ENCODE results near the gene CD300LB. TPM values are rescaled to one million over a fixed set of nuclear protein-coding genes. Genes with fewer than 3 reads are reported as not detected.

Gene CD300LB
- total RNA-seq, 2 experiments from 2014 or later, result not detected

- peaks cover 17% of the 10 kb centered on the region for H3K9me3 ChIP-seq (ENCODE audit: low read length)
- H3K27ac ChIP-seq (ENCODE audit: low read depth, low read length, poor library complexity, severe bottlenecking), result peak overlapping the region; percentile 79
- ChIA-PET POLR2A (interaction anchor here (0.8 to 1.5 kb wide), 3 partner anchors 11 to 19 kb away, joined by 3 to 4 read pairs (median 3); no protein-coding TSS in a partner anchor), CTCF (ENCODE audit: unreplicated experiment) (interaction anchor here (1.3 kb wide), 1 partner anchor 35 kb away, joined by 3 read pairs; no protein-coding TSS in a partner anchor)
- no peaks in the 10 kb centered on the region for H3K9me2 ChIP-seq (ENCODE audit: insufficient read depth, low read length)
- H3K36me3 ChIP-seq (ENCODE audit: insufficient read depth, low read length), result peaks cover 22% of the 10 kb centered on the region
- H2AFZ ChIP-seq (ENCODE audit: low read length), result no peak overlapping the region
- TF ChIP-seq EZH2phosphoT487 (IDR thresholded peaks at IDR 0.05; ENCODE audit: borderline replicate concordance, low read depth, low read length) (no peak), CTCF (conservative IDR thresholded peaks at IDR 0.05; ENCODE audit: low read length) (no peak)
- H3K4me3 ChIP-seq (ENCODE audit: low read depth, low read length, poor library complexity, severe bottlenecking), result no peak overlapping the region
- peaks cover 5% of the 10 kb centered on the region; the same call in 1 of the 2 replicates for H3K79me2 ChIP-seq (ENCODE audit: insufficient read depth, low read depth, low read length)
- H3K4me1 ChIP-seq (ENCODE audit: insufficient read depth, low read length, poor library complexity, severe bottlenecking), result peaks cover 60% of the 10 kb centered on the region
- BruUV-seq (replicated peaks), result no TSS peak
- intact Hi-C loops (cut with micrococcal nuclease; ENCODE audit: unreplicated experiment), result no loop called here
- peak overlapping the region; percentile 73 for H3K4me2 ChIP-seq (ENCODE audit: low read length)
- no peaks in the 10 kb centered on the region for H4K20me1 ChIP-seq (ENCODE audit: insufficient read depth, low read length)
- no peak for DNase-seq (ENCODE audit: low spot score)
These were observed 58.4 kb downstream of the CD300LB start for GRCh38 chr17:74472890-74473289.

GRCh38 chr17:74471341-74471740 is 59.9 kb downstream of the CD300LB start:
- H2AFZ ChIP-seq (ENCODE audit: low read length), result no peak overlapping the region
- peaks cover 17% of the 10 kb centered on the region for H3K9me3 ChIP-seq (ENCODE audit: low read length)
- ChIA-PET POLR2A (interaction anchor here (0.6 to 1.2 kb wide), 2 partner anchors 12 to 16 kb away, joined by 3 to 4 read pairs; no protein-coding TSS in a partner anchor), CTCF (ENCODE audit: unreplicated experiment) (interaction anchor here (0.8 to 1.3 kb wide), 2 partner anchors 33 to 92 kb away, joined by 3 read pairs; no protein-coding TSS in a partner anchor)
- H3K4me2 ChIP-seq (ENCODE audit: low read length), result peak overlapping the region; percentile 2; the same call in 1 of the 2 replicates
- no peaks in the 10 kb centered on the region for H3K9me2 ChIP-seq (ENCODE audit: insufficient read depth, low read length)
- no peak overlapping the region for H3K4me3 ChIP-seq (ENCODE audit: low read depth, low read length, poor library complexity, severe bottlenecking)
- no peak overlapping the region for H3K27ac ChIP-seq (ENCODE audit: low read depth, low read length, poor library complexity, severe bottlenecking)
- H3K36me3 ChIP-seq (ENCODE audit: insufficient read depth, low read length), result peaks cover 19% of the 10 kb centered on the region
- TF ChIP-seq CTCF (conservative IDR thresholded peaks at IDR 0.05; ENCODE audit: low read length) (no peak), EZH2phosphoT487 (IDR thresholded peaks at IDR 0.05; ENCODE audit: borderline replicate concordance, low read depth, low read length) (no peak)
- intact Hi-C loops (cut with micrococcal nuclease; ENCODE audit: unreplicated experiment), result no loop called here
- peaks cover 5% of the 10 kb centered on the region; the same call in 1 of the 2 replicates for H3K79me2 ChIP-seq (ENCODE audit: insufficient read depth, low read depth, low read length)
- DNase-seq (ENCODE audit: low spot score), result no peak
- peaks cover 74% of the 10 kb centered on the region for H3K4me1 ChIP-seq (ENCODE audit: insufficient read depth, low read length, poor library complexity, severe bottlenecking)
- H4K20me1 ChIP-seq (ENCODE audit: insufficient read depth, low read length), result no peaks in the 10 kb centered on the region
- no TSS peak for BruUV-seq (replicated peaks)

Other genes starting within 250 kb of the CD300LB start
- gene KIF19, start 205.2 kb downstream of the CD300LB start, total RNA-seq (2014; rRNA removed; shearing (Covaris generic)), result not detected in 2 replicates
- gene KIF19, start 205.2 kb downstream of the CD300LB start, total RNA-seq (2022), result not detected in 2 replicates
- gene BTBD17, start 169.6 kb downstream of the CD300LB start, total RNA-seq (2014; rRNA removed; shearing (Covaris generic)), result not detected in 2 replicates
- gene BTBD17, start 169.6 kb downstream of the CD300LB start, total RNA-seq (2022), result not detected in 2 replicates
- not detected in 2 replicates for gene GPR142, start 164.0 kb downstream of the CD300LB start, total RNA-seq (2014; rRNA removed; shearing (Covaris generic))
- not detected in 2 replicates for gene GPR142, start 164.0 kb downstream of the CD300LB start, total RNA-seq (2022)
- 9.4 and 19.5 TPM in 2 replicates for gene GPRC5C, start 99.4 kb downstream of the CD300LB start, total RNA-seq (2014; rRNA removed; shearing (Covaris generic))
- gene GPRC5C, start 99.4 kb downstream of the CD300LB start, total RNA-seq (2022), result 1.1 and 2.0 TPM in 2 replicates
- gene CD300A, start 64.8 kb downstream of the CD300LB start, total RNA-seq (2014; rRNA removed; shearing (Covaris generic)), result 6.7 and 7.4 TPM in 2 replicates
- gene CD300A, start 64.8 kb downstream of the CD300LB start, total RNA-seq (2022), result 1.8 and 3.5 TPM in 2 replicates
- not detected in 2 replicates for gene CD300C, start 14.6 kb upstream of the CD300LB start, total RNA-seq (2014; rRNA removed; shearing (Covaris generic))
- not detected in 2 replicates for gene CD300C, start 14.6 kb upstream of the CD300LB start, total RNA-seq (2022)
- gene CD300H, start 36.0 kb upstream of the CD300LB start, total RNA-seq (2014; rRNA removed; shearing (Covaris generic)), result not detected in 2 replicates
- not detected in 2 replicates for gene CD300H, start 36.0 kb upstream of the CD300LB start, total RNA-seq (2022)
- not detected in 2 replicates for gene CD300LD, start 60.8 kb upstream of the CD300LB start, total RNA-seq (2014; rRNA removed; shearing (Covaris generic))
- not detected in 2 replicates for gene CD300LD, start 60.8 kb upstream of the CD300LB start, total RNA-seq (2022)
- not detected in 2 replicates for gene CD300E, start 92.3 kb upstream of the CD300LB start, total RNA-seq (2014; rRNA removed; shearing (Covaris generic))
- gene CD300E, start 92.3 kb upstream of the CD300LB start, total RNA-seq (2022), result not detected in 2 replicates
- gene CD300LF, start 181.4 kb upstream of the CD300LB start, total RNA-seq (2014; rRNA removed; shearing (Covaris generic)), result not detected in 2 replicates
- gene CD300LF, start 181.4 kb upstream of the CD300LB start, total RNA-seq (2022), result not detected in 2 replicates
- gene RAB37, start 205.8 kb upstream of the CD300LB start, total RNA-seq (2014; rRNA removed; shearing (Covaris generic)), result 2.8 and 6.3 TPM in 2 replicates
- 12.7 and 18.9 TPM in 2 replicates for gene RAB37, start 205.8 kb upstream of the CD300LB start, total RNA-seq (2022)
- 73.2 and 86.1 TPM in 2 replicates for gene NHERF1, start 217.2 kb upstream of the CD300LB start, total RNA-seq (2014; rRNA removed; shearing (Covaris generic))
- 116 and 122 TPM in 2 replicates for gene NHERF1, start 217.2 kb upstream of the CD300LB start, total RNA-seq (2022)
- 77.2 and 99.3 TPM in 2 replicates for gene NAT9, start 244.9 kb upstream of the CD300LB start, total RNA-seq (2014; rRNA removed; shearing (Covaris generic))
- gene NAT9, start 244.9 kb upstream of the CD300LB start, total RNA-seq (2022), result 87.9 and 89.0 TPM in 2 replicates

All from OCI-LY7 (cell line).